ENCODE results near the gene FOXP1.

Gene FOXP1

GRCh38 chr3:71260782-71261181 is 322.7 kb downstream of the FOXP1 start:
- no peak for ATAC-seq
- TF ChIP-seq ISL1 (CRISPR knock-in tag; IDR thresholded peaks at IDR 0.05), result no peak
- no peak for TF ChIP-seq BACH2 (CRISPR knock-in tag; IDR thresholded peaks at IDR 0.05; ENCODE audit: borderline replicate concordance)
- no peak for TF ChIP-seq CSDC2 (CRISPR knock-in tag; IDR thresholded peaks at IDR 0.05)
- no peak for TF ChIP-seq ZNF70 (CRISPR knock-in tag; IDR thresholded peaks at IDR 0.05)
- no peak for TF ChIP-seq ZFP3 (CRISPR knock-in tag; IDR thresholded peaks at IDR 0.05)
- no peak for TF ChIP-seq ZNF8 (CRISPR knock-in tag; IDR thresholded peaks at IDR 0.05)
- no peak for TF ChIP-seq POU6F1 (CRISPR knock-in tag; IDR thresholded peaks at IDR 0.05; ENCODE audit: borderline replicate concordance, low read depth)
- TF ChIP-seq, protein P1, sequence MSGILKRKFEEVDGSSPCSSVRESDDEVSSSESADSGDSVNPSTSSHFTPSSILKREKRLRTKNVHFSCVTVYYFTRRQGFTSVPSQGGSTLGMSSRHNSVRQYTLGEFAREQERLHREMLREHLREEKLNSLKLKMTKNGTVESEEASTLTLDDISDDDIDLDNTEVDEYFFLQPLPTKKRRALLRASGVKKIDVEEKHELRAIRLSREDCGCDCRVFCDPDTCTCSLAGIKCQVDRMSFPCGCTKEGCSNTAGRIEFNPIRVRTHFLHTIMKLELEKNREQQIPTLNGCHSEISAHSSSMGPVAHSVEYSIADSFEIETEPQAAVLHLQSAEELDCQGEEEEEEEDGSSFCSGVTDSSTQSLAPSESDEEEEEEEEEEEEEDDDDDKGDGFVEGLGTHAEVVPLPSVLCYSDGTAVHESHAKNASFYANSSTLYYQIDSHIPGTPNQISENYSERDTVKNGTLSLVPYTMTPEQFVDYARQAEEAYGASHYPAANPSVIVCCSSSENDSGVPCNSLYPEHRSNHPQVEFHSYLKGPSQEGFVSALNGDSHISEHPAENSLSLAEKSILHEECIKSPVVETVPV (CRISPR knock-in tag; IDR thresholded peaks at IDR 0.05), result no peak
- TF ChIP-seq OSR1 (CRISPR knock-in tag; IDR thresholded peaks at IDR 0.05), result no peak

GRCh38 chr3:71258526-71258925 is 325.0 kb downstream of the FOXP1 start:
- ATAC-seq, result no peak; the same call in 1 of the 3 replicates
- no peak for TF ChIP-seq RARB (CRISPR knock-in tag; IDR thresholded peaks at IDR 0.05)
- TF ChIP-seq ZNF8 (CRISPR knock-in tag; IDR thresholded peaks at IDR 0.05), result no peak
- TF ChIP-seq PATZ1 (CRISPR knock-in tag; IDR thresholded peaks at IDR 0.05; ENCODE audit: borderline replicate concordance), result no peak
- TF ChIP-seq, protein P1 (CRISPR knock-in tag; IDR thresholded peaks at IDR 0.05), result no peak
- TF ChIP-seq ZFP30 (CRISPR knock-in tag; IDR thresholded peaks at IDR 0.05), result no peak
- TF ChIP-seq GLIS3 (CRISPR knock-in tag; IDR thresholded peaks at IDR 0.05), result no peak
- no peak for TF ChIP-seq TOX (CRISPR knock-in tag; IDR thresholded peaks at IDR 0.05; ENCODE audit: borderline replicate concordance)
- TF ChIP-seq TSHZ2 (CRISPR knock-in tag; IDR thresholded peaks at IDR 0.05), result no peak
- TF ChIP-seq ZNF70 (CRISPR knock-in tag; IDR thresholded peaks at IDR 0.05), result no peak
- no peak for TF ChIP-seq OSR1 (CRISPR knock-in tag; IDR thresholded peaks at IDR 0.05)
- no peak for TF ChIP-seq PPARA (CRISPR knock-in tag; IDR thresholded peaks at IDR 0.05; ENCODE audit: borderline replicate concordance)
- no peak for TF ChIP-seq ESRRG (CRISPR knock-in tag; IDR thresholded peaks at IDR 0.05)

- peak; percentile 83 for ATAC-seq
Measured at GRCh38 chr3:71258116-71258515, 325.4 kb downstream of the FOXP1 start.

More at GRCh38 chr3:71258116-71258515, 325.4 kb downstream of the FOXP1 start:
- TF ChIP-seq ISL1 (CRISPR knock-in tag; IDR thresholded peaks at IDR 0.05) (peak; percentile 47; the same call in 1 of the 2 replicates), ZFP3 (CRISPR knock-in tag; IDR thresholded peaks at IDR 0.05) (peak; percentile 98), RARB (CRISPR knock-in tag; IDR thresholded peaks at IDR 0.05) (no peak)
- TF ChIP-seq, protein P1 (CRISPR knock-in tag; IDR thresholded peaks at IDR 0.05), result no peak

All from SK-N-SH treated with all-trans-retinoic acid at 6 μM for 48 hours (cell line).